HUDEP-2 (cell line): ENCODE data around the gene USH1C.
A peak's percentile ranks its signal among the peaks of the same experiment; 100 is the strongest.

Experiments used
- DNase-seq, 76 experiments: peaks; one replicate each; lab custom pipeline; 2025; ENCODE audit not compliant: unreplicated experiment in 76 of 76; lab: John Stamatoyannopoulos, UW

Gene USH1C

GRCh38 chr11:17571431-17572358 lies 27.5 kb upstream of the USH1C start:
- no peak for DNase-seq

- DNase-seq: no peak
Measured at GRCh38 chr11:17570034-17570433, 25.8 kb upstream of the USH1C start.

GRCh38 chr11:17568944-17569343 lies 24.7 kb upstream of the USH1C start:
- no peak for DNase-seq

DNA sequence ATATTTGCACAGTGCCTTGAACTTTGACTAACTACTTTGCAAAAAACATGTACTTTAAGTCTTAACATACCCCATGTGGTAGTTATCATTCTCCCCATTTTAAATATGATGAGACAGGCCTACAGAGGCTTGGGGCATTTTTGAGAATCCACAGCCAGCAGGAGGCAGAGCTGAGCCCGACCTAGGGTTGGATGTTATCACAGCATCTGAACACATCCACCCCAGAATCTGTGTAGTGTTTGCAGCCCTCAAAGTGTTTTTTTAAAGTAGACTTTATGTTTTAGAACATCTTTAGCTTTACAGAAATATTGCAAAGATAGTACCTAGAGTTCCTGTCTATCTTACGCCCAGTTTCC lies 20.4 kb upstream of the USH1C start:
- peak in 1 of 76 experiments; percentile 1 for DNase-seq

DNA sequence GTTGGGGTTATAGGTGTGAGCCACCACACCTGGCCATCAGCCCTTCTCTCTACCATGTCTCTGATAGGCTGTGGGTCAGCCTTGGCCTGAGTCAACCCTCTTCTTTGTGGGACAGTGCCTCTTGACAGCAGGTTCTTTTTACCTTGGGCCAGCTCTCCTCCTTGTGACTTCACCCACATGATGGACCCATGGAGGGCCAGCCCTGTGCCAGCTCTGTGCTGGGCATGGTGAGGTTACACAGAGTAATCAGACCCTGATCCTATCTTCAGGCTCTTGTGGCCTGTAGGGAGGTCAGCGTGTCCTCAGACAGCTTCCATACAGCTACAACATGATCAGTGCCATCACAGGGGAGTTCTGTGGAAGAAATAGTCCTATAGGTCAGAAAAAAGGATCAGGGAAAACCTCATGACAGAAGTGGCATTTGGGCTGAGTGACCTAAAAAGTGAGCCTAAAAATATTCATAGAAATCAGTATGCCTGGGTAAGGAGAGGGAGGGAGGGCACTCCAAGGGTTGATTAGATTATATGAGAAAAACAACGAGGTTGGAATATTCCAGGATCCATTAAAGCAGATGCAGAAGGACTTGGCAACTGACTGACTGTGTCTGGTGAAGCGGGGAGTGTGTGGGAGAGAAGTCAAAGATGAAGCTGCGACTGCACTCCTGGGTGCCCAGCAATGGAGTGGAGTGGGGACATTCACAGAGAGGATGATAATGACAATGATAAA lies 19.9 kb upstream of the USH1C start:
- DNase-seq: no peak

DNA sequence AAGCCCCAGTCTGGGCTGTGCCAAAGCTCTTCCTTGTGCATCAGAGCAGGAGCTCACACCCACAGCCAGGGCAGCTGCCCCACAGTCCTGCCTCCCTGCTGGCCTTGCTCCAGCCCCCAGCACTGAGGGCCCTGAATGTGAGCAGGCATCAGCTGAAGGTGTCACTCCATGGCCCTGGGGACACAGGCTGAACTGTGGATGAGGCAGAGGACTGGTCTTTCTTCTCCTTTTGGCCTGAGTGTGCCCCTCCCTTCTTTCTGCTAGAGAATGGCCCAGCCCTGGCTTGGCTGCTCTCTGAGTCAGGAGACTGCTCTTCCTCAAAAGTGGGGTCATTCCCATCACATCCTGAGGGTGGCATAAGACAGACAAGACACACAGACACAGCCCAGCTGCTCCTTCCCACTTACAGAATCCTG lies 19.0 kb upstream of the USH1C start:
- peak in 1 of 76 experiments; percentile 4 for DNase-seq

DNA sequence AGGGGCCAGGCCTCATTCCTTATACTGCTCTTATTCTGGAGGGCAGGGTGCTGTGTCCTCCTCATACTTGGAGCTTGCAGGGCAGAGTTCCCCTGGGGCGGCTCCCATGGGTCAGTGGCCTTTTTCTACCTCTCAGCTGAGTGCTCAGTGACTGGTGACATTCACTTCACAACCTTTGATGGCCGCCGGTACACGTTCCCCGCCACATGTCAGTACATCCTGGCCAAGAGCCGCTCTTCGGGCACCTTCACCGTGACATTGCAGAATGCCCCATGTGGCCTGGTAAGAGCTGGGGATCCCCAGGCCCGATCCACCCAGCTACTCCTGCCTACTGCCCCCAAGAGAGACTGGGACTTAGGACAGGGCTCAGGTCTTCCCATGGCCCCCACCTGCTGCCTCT lies 17.3 kb upstream of the USH1C start:
- no peak for DNase-seq

GRCh38 chr11:17561111-17561415 lies 16.8 kb upstream of the USH1C start:
- DNase-seq: no peak

- no peak for DNase-seq
Measured at GRCh38 chr11:17560281-17561110, 16.3 kb upstream of the USH1C start.

DNA sequence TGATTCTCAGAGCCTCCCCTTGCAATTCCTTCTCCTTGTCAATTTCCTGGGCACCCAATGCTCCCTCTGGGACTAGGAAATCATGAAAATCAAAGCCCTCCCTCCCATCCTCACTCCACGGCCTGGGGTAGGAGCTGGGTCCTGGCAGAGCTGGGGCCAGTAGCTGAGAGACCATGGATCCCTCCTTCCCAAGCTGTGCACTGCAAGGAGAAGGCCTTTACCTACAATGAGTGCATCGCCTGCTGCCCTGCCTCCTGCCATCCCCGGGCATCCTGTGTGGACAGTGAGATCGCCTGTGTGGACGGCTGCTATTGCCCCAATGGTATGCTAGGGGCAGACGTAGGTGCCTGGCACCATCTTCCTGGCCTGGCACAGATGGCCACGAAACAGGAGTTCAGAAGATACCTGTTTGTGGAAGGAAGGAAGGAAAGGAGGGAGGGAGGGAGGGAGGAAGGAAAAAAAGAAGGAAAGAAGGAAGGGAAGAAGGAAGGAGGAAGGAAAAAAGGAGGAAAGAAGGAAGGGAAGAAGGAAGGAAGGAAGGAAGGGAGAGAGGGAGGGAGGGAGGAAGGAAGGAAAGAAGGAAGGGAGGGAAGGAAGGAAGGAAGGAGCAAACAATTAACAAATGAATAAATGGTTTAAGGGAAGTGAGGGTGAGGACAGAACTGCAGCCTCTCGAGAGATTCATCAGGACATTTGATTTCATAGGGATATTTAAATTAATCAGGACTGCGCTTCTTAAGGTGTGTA lies 15.3 kb upstream of the USH1C start:
- no peak for DNase-seq

- no peak for DNase-seq
Measured at GRCh38 chr11:17558916-17559315, 14.7 kb upstream of the USH1C start.

- DNase-seq: no peak
Measured at GRCh38 chr11:17558025-17558780, 14.0 kb upstream of the USH1C start.

DNA sequence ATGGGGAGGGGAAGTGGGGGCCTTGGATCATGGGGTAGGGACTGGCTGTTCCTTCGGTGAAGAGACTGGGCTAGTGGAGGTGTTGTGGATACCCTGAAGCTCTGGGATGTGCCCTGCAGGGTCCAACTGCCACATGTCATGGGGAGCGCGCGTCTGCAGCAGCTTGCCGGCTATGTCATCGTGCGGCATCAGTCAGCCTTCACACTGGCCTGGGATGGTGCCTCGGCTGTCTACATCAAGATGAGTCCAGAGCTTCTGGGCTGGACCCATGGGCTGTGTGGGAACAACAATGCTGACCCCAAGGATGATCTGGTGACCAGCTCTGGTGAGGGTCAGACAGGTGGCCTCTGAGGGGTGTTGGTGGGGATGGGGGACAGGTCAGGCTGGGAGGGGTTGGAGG lies 12.8 kb upstream of the USH1C start:
- DNase-seq: no peak

DNA sequence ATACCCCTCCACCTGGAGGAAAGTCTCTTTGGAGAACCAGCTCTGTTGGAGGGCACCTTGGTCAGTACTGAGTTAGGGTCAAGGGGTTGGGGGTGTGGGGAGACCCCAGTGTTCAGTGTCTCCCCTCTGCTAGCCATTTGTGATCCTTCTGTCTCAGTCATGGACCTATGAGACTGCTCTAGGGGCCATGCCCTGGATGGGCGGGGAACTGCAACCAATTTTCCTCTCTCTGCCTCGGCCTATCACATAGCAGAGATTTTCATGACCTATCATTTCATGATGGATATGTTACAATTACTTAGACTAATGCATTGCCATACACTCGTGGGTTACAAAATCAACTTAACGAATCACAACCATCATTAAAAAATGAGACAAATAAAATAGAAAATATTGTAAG lies 10.3 kb upstream of the USH1C start:
- DNase-seq: no peak

GRCh38 chr11:17553249-17553546 lies 9.0 kb upstream of the USH1C start:
- no peak for DNase-seq

GRCh38 chr11:17552392-17553248 lies 8.4 kb upstream of the USH1C start:
- no peak for DNase-seq

GRCh38 chr11:17552041-17552355 lies 7.8 kb upstream of the USH1C start:
- DNase-seq: no peak

- no peak for DNase-seq
Measured at GRCh38 chr11:17551347-17552040, 7.3 kb upstream of the USH1C start.
